Gastrocnemius medialis (tissue), 4 donors: ENCODE measurements around the gene ZEB1. TPM values are rescaled to one million over a fixed set of nuclear protein-coding genes. Genes with fewer than 3 reads are reported as not detected.
"Not testable (repeated sequence)": the region's sequence is repeated elsewhere in the genome, so short reads cannot be mapped to it uniquely, and the experiment has no call there.

Source experiments
- ATAC-seq, 2 donors: fragments of 150-250 bp; one replicate each; pipeline ENCODE4 v1.9.1; 2016
- DNase-seq, 2 donors: peaks; one replicate each; pipeline ENCODE4 v3.0.0-alpha.2; 2019
- H3K27ac ChIP-seq, 4 donors: fragments of 200-600 bp; sonication (generic); 1 replicate in 1 of 4; 2 replicates in 3 of 4; pipeline ENCODE4 v1.5.1; 2016 to 2018; ENCODE audit warnings: mild to moderate bottlenecking in 2 of 4, moderate library complexity in 1 of 4
- H3K27me3 ChIP-seq, 3 donors: fragments of 200-600 bp; sonication (generic) in 2 of 3; 1 replicate in 1 of 3; 2 replicates in 2 of 3; pipeline versions ENCODE4 v1.5.1 to v1.6.0; 2016 to 2019; ENCODE audit warnings: mild to moderate bottlenecking in 1 of 3, moderate library complexity in 1 of 3
- H3K36me3 ChIP-seq, 2 donors: fragments of 200-600 bp; sonication (generic) in 1 of 2; one replicate each; pipeline ENCODE4 v1.5.1; 2017 to 2018
- H3K4me1 ChIP-seq, 2 donors: fragments of 200-600 bp; sonication (generic) in 1 of 2; one replicate each; pipeline ENCODE4 v1.5.1; 2016 to 2017; ENCODE audit warnings: mild to moderate bottlenecking in 2 of 2
- H3K4me3 ChIP-seq, 4 donors: fragments of 200-600 bp; sonication (generic) in 3 of 4; 1 replicate in 1 of 4; 2 replicates in 3 of 4; pipeline ENCODE4 v1.5.1; 2016 to 2019; ENCODE audit warnings: mild to moderate bottlenecking in 2 of 4
- H3K9me3 ChIP-seq, 3 donors: fragments of 200-600 bp; sonication (generic) in 2 of 3; 1 replicate in 1 of 3; 2 replicates in 2 of 3; pipeline ENCODE4 v1.5.1; 2016 to 2019
- CTCF ChIP-seq, 5 experiments: fragments of 450-650 bp in 3 of 5; fragments of 200-600 bp in 2 of 5; sonication (generic) in 2 of 5; IDR thresholded peaks in 4 of 5; conservative IDR thresholded peaks in 1 of 5; 1 replicate in 4 of 5; 2 replicates in 1 of 5; pipeline ENCODE4 v1.5.1; 2016 to 2019; ENCODE audit warnings: antibody characterized with exemption in 5 of 5, mild to moderate bottlenecking in 3 of 5, moderate library complexity in 3 of 5
- POLR2A ChIP-seq, 2 donors: fragments of 450-650 bp; IDR thresholded peaks; one replicate each; pipeline ENCODE4 v1.6.1; 2017; ENCODE audit warnings: antibody characterized with exemption in 2 of 2, mild to moderate bottlenecking in 2 of 2, moderate library complexity in 2 of 2
- in situ Hi-C, 4 donors: fragments of 200-750 bp; cut with MboI; loops; one replicate each; pipeline versions ENCODE4 v1.15.0 to v1.8.0; 2017; ENCODE audit warnings: low sequenced_read_pairs in 4 of 4
- intact Hi-C: fragments of 100-400 bp; cut with DNase I; formaldehyde crosslinking; loops from one replicate; pipeline ENCODE4 v1.15.1; 2023; ENCODE audit warnings: low total_unique reads
- total RNA-seq, 4 donors: library from RNA; depleted of rRNA; stranded (reverse); fragments of >200 nt; gene quantifications; one replicate each; pipeline versions ENCODE4 v1.1.0 to v1.2.3, GENCODE V29; 2016

Gene ZEB1
- total RNA-seq, 4 donors from 2014 or later: 67.4 to 175 (median 137) TPM

- H3K4me3 ChIP-seq: peak overlapping the region in 2 of 4 donors; percentile 18 to 27
- in situ Hi-C loops: no loop called here
- ATAC-seq: peak; percentile 89 to 90
Measured at GRCh38 chr10:31399631-31400030, 80.6 kb downstream of the ZEB1 start.

GRCh38 chr10:31401287-31401686 lies 82.3 kb downstream of the ZEB1 start:
- Histone ChIP-seq H3K36me3 (no peaks in the 10 kb centered on the region), H3K27me3 (no peaks in the 10 kb centered on the region), H3K9me3 (no peaks in the 10 kb centered on the region), H3K4me1 (peaks cover 75 to 85% of the 10 kb centered on the region in 2 donors), H3K4me3 (no peak overlapping the region), H3K27ac (peak overlapping the region; percentile 81 to 92 (median 90))
- in situ Hi-C loops: no loop called here
- ATAC-seq: peak; percentile 36 to 65
- TF ChIP-seq POLR2A (IDR thresholded peaks at IDR 0.05) (no peak), CTCF (IDR thresholded peaks at IDR 0.05 in 4 of 5, conservative IDR thresholded peaks at IDR 0.05 in 1 of 5) (no peak)
- DNase-seq: peak; percentile 29 to 57
- intact Hi-C loops: no loop called here

More at GRCh38 chr10:31399631-31400030, 80.6 kb downstream of the ZEB1 start:
- peaks cover 87 to 90% of the 10 kb centered on the region in 2 donors for H3K4me1 ChIP-seq
- H3K27me3 ChIP-seq: no peaks in the 10 kb centered on the region
- intact Hi-C loops: loop anchor here (1.0 to 5.0 kb wide), 2 partner anchors 80 to 417 kb away; partner anchors contain the start of gene ZEB1
- TF ChIP-seq CTCF (IDR thresholded peaks at IDR 0.05 in 4 of 5, conservative IDR thresholded peaks at IDR 0.05 in 1 of 5): no peak
- peak; percentile 9 to 35 for TF ChIP-seq POLR2A (IDR thresholded peaks at IDR 0.05)
- no peaks in the 10 kb centered on the region for H3K9me3 ChIP-seq
- DNase-seq: peak; percentile 75 to 85
- peak overlapping the region; percentile 81 to 92 (median 90) for H3K27ac ChIP-seq
- no peaks in the 10 kb centered on the region for H3K36me3 ChIP-seq

- no peaks in the 10 kb centered on the region for H3K36me3 ChIP-seq
- in situ Hi-C loops (no loop called here), intact Hi-C loops (no loop called here)
- peak overlapping the region in 3 of 4 donors; percentile 2 to 90 (median 29) for H3K27ac ChIP-seq
- ATAC-seq (peak; percentile 44 to 60), DNase-seq (no peak)
- H3K27me3 ChIP-seq: no peaks in the 10 kb centered on the region
- TF ChIP-seq POLR2A (IDR thresholded peaks at IDR 0.05): no peak
- TF ChIP-seq CTCF (IDR thresholded peaks at IDR 0.05 in 4 of 5, conservative IDR thresholded peaks at IDR 0.05 in 1 of 5): no peak
- no peaks in the 10 kb centered on the region for H3K9me3 ChIP-seq
- H3K4me3 ChIP-seq: no peak overlapping the region
- H3K4me1 ChIP-seq: peaks cover 48 to 53% of the 10 kb centered on the region in 2 donors
Measured at GRCh38 chr10:31404640-31405039, 85.6 kb downstream of the ZEB1 start.

- H3K4me3 ChIP-seq, H3K27me3 ChIP-seq, H3K9me3 ChIP-seq, H3K27ac ChIP-seq, DNase-seq, intact Hi-C loops, H3K36me3 ChIP-seq, ATAC-seq, in situ Hi-C loops: not testable (repeated sequence)
- H3K4me1 ChIP-seq: peaks cover 36 to 41% of the 10 kb centered on the region in 2 donors
Measured at GRCh38 chr10:31405829-31406228, 86.8 kb downstream of the ZEB1 start.

- intact Hi-C loops: not testable (repeated sequence)
Measured at GRCh38 chr10:31412397-31412796, 93.4 kb downstream of the ZEB1 start.

GRCh38 chr10:31413325-31413724 lies 94.3 kb downstream of the ZEB1 start:
- DNase-seq (no peak), ATAC-seq (no peak)
- TF ChIP-seq CTCF (IDR thresholded peaks at IDR 0.05 in 4 of 5, conservative IDR thresholded peaks at IDR 0.05 in 1 of 5): no peak
- no peak for TF ChIP-seq POLR2A (IDR thresholded peaks at IDR 0.05)
- Histone ChIP-seq H3K4me1 (peaks cover 10 to 11% of the 10 kb centered on the region in 2 donors), H3K9me3 (no peaks in the 10 kb centered on the region), H3K27ac (no peak overlapping the region), H3K27me3 (no peaks in the 10 kb centered on the region), H3K4me3 (no peak overlapping the region), H3K36me3 (no peaks in the 10 kb centered on the region)
- intact Hi-C loops (no loop called here), in situ Hi-C loops (no loop called here)

More at GRCh38 chr10:31412397-31412796, 93.4 kb downstream of the ZEB1 start:
- DNase-seq, H3K27ac ChIP-seq, ATAC-seq, H3K27me3 ChIP-seq, in situ Hi-C loops, H3K9me3 ChIP-seq, H3K4me3 ChIP-seq, H3K4me1 ChIP-seq, H3K36me3 ChIP-seq: not testable (repeated sequence)
